Peyer's patch (tissue), 4 donors: ENCODE data around the gene CCDC120. TPM values are rescaled to one million over a fixed set of nuclear protein-coding genes. Genes with fewer than 3 reads are reported as not detected.
A peak's percentile ranks its signal among the peaks of the same experiment; 100 is the strongest.

Experiments
- DNase-seq, 3 donors: peaks; one replicate each; pipeline ENCODE4 v3.0.0-alpha.2; 2017 to 2019
- H3K27ac ChIP-seq, 4 donors: fragments of 200-600 bp; sonication (generic); one replicate each; pipeline ENCODE4 v1.5.1; 2016 to 2019
- H3K27me3 ChIP-seq, 2 donors: fragments of 200-600 bp; sonication (generic); one replicate each; pipeline ENCODE4 v1.5.1; 2019
- H3K36me3 ChIP-seq, 3 donors: fragments of 200-600 bp; sonication (generic); one replicate each; pipeline ENCODE4 v1.5.1; 2016 to 2019
- H3K4me1 ChIP-seq, 4 donors: fragments of 200-600 bp; sonication (generic); one replicate each; pipeline ENCODE4 v1.5.1; 2016 to 2019
- H3K4me3 ChIP-seq, 4 donors: fragments of 200-600 bp; sonication (generic); 1 replicate in 3 of 4; 2 replicates in 1 of 4; pipeline ENCODE4 v1.5.1; 2016 to 2019; ENCODE audit warnings: mild to moderate bottlenecking in 1 of 4
- H3K9me3 ChIP-seq, 4 donors: fragments of 200-600 bp; sonication (generic); one replicate each; pipeline ENCODE4 v1.5.1; 2016 to 2019; ENCODE audit warnings: mild to moderate bottlenecking in 1 of 4
- CTCF ChIP-seq, 6 experiments: fragments of 450-650 bp in 4 of 6; fragments of 200-600 bp in 2 of 6; sonication (generic) in 1 of 6; IDR thresholded peaks; one replicate each; pipeline ENCODE4 v1.5.1; 2017 to 2019; ENCODE audit warnings: antibody characterized with exemption in 6 of 6, mild to moderate bottlenecking in 3 of 6, moderate library complexity in 1 of 6
- POLR2A ChIP-seq, 2 donors: fragments of 450-650 bp; IDR thresholded peaks; one replicate each; pipeline ENCODE4 v1.5.1; 2017; ENCODE audit warnings: antibody characterized with exemption in 2 of 2, mild to moderate bottlenecking in 2 of 2, moderate library complexity in 2 of 2
- total RNA-seq, 4 donors: library from RNA; depleted of rRNA; stranded (reverse); fragments of >200 nt; gene quantifications; one replicate each; pipeline ENCODE4 v1.1.0, GENCODE V29; 2016

Gene CCDC120
- total RNA-seq, 4 donors from 2014 or later, result 13.8 to 39.1 (median 24.5) TPM; not detected in 1

GRCh38 chrX:49102190-49102589 is 43.4 kb downstream of the CCDC120 start:
- no peak for DNase-seq
- H3K36me3 ChIP-seq, result no peaks in the 10 kb centered on the region
- no peak overlapping the region for H3K4me3 ChIP-seq

GRCh38 chrX:49103637-49104036 is 44.8 kb downstream of the CCDC120 start:
- Histone ChIP-seq H3K27me3 (no peaks in the 10 kb centered on the region), H3K36me3 (no peaks in the 10 kb centered on the region), H3K9me3 (no peaks in the 10 kb centered on the region), H3K4me3 (no peak overlapping the region), H3K27ac (no peak overlapping the region), H3K4me1 (peaks cover 0 to 4% (median 0%) of the 10 kb centered on the region in 4 donors)
- DNase-seq, result no peak
- TF ChIP-seq POLR2A (IDR thresholded peaks at IDR 0.05) (no peak), CTCF (IDR thresholded peaks at IDR 0.05) (no peak)

More at GRCh38 chrX:49102190-49102589, 43.4 kb downstream of the CCDC120 start:
- no peak for TF ChIP-seq POLR2A (IDR thresholded peaks at IDR 0.05)
- TF ChIP-seq CTCF (IDR thresholded peaks at IDR 0.05), result no peak
- Histone ChIP-seq H3K4me1 (peaks cover 0 to 4% (median 0%) of the 10 kb centered on the region in 4 donors), H3K27ac (no peak overlapping the region), H3K27me3 (no peaks in the 10 kb centered on the region), H3K9me3 (no peaks in the 10 kb centered on the region)

- peaks cover 0 to 4% (median 0%) of the 10 kb centered on the region in 4 donors for H3K4me1 ChIP-seq
- no peaks in the 10 kb centered on the region for H3K27me3 ChIP-seq
- H3K36me3 ChIP-seq, result no peaks in the 10 kb centered on the region
- DNase-seq, result no peak
- no peak overlapping the region for H3K27ac ChIP-seq
- H3K9me3 ChIP-seq, result no peaks in the 10 kb centered on the region
- no peak overlapping the region for H3K4me3 ChIP-seq
- no peak for TF ChIP-seq CTCF (IDR thresholded peaks at IDR 0.05)
- TF ChIP-seq POLR2A (IDR thresholded peaks at IDR 0.05), result no peak
Measured at GRCh38 chrX:49106296-49106695, 47.5 kb downstream of the CCDC120 start.

GRCh38 chrX:49106930-49107329 is 48.1 kb downstream of the CCDC120 start:
- no peak for TF ChIP-seq POLR2A (IDR thresholded peaks at IDR 0.05)
- peak in 4 of 6 experiments; percentile 14 to 46 (median 42) for TF ChIP-seq CTCF (IDR thresholded peaks at IDR 0.05)
- no peaks in the 10 kb centered on the region for H3K27me3 ChIP-seq
- H3K4me1 ChIP-seq, result no peaks in the 10 kb centered on the region
- no peak for DNase-seq
- no peaks in the 10 kb centered on the region for H3K9me3 ChIP-seq
- H3K4me3 ChIP-seq, result no peak overlapping the region
- H3K36me3 ChIP-seq, result no peaks in the 10 kb centered on the region
- no peak overlapping the region for H3K27ac ChIP-seq

DNA sequence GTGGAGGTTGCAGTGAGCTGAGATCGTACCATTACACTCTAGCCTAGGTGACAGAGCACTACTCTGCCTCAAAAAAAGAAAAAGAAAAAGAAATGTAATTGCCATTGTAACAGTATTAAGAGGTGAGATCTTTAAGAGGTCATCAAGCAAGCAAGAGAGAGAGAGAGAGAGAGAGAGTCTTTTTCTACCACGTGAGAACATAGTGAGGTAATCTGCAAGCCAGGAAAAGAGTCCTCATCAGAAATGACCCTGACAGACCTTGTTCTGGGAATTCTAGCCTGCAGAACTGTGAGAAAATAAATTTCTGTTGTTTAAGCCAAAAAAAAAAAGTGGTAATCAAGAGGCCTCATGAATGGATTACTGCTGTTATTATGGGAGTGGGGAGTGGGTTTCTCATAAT is 49.8 kb downstream of the CCDC120 start:
- peaks cover 0 to 4% (median 0%) of the 10 kb centered on the region in 3 donors for H3K36me3 ChIP-seq
- DNase-seq, result no peak
- H3K9me3 ChIP-seq, result no peaks in the 10 kb centered on the region
- no peaks in the 10 kb centered on the region for H3K4me1 ChIP-seq
- no peak overlapping the region for H3K4me3 ChIP-seq
- TF ChIP-seq CTCF (IDR thresholded peaks at IDR 0.05), result no peak
- TF ChIP-seq POLR2A (IDR thresholded peaks at IDR 0.05), result no peak
- no peak overlapping the region for H3K27ac ChIP-seq
- H3K27me3 ChIP-seq, result no peaks in the 10 kb centered on the region

GRCh38 chrX:49110417-49110816 is 51.6 kb downstream of the CCDC120 start:
- Histone ChIP-seq H3K27me3 (no peaks in the 10 kb centered on the region), H3K27ac (no peak overlapping the region), H3K4me1 (no peaks in the 10 kb centered on the region), H3K4me3 (no peak overlapping the region), H3K36me3 (peaks cover 0 to 13% (median 0%) of the 10 kb centered on the region in 3 donors), H3K9me3 (no peaks in the 10 kb centered on the region)
- TF ChIP-seq POLR2A (IDR thresholded peaks at IDR 0.05), result no peak
- TF ChIP-seq CTCF (IDR thresholded peaks at IDR 0.05), result no peak
- no peak for DNase-seq
